Measurements from ENCODE around the gene TMEFF2. TPM values are rescaled to one million over a fixed set of nuclear protein-coding genes. Genes with fewer than 3 reads are reported as not detected.

TMEFF2 gene
- total and polyA plus RNA-seq, 2 of the 4 experiments (the other 2 are of a cell fraction) = 1.3 to 3.0 TPM

- no peak overlapping the region for H2AK9ac ChIP-seq (replicated peaks; ENCODE audit: low read depth, low read length, poor library complexity)
- no peak overlapping the region for H3K4me2 ChIP-seq (ENCODE audit: low read depth, low read length)
- no peak overlapping the region for H3K14ac ChIP-seq (replicated peaks; ENCODE audit: low read depth, low read length)
- no peaks in the 10 kb centered on the region for H3K4me1 ChIP-seq (ENCODE audit: control insufficient read depth, insufficient read depth, low read length)
- BruUV-seq (replicated peaks) = no TSS peak
- no peaks in the 10 kb centered on the region for H3K79me1 ChIP-seq (ENCODE audit: low read depth in 1 of 2, low read length in 2 of 2)
- H3K4ac ChIP-seq (ENCODE audit: low read depth, low read length) = no peak overlapping the region
- H4K20me1 ChIP-seq (ENCODE audit: insufficient read depth, low read length) = no peaks in the 10 kb centered on the region
- no peak overlapping the region for H2BK120ac ChIP-seq (ENCODE audit: low read depth, low read length)
- H4K8ac ChIP-seq (ENCODE audit: low read depth in 2 of 2, low read length in 2 of 2) = no peak overlapping the region
- no peak overlapping the region for H2BK20ac ChIP-seq (ENCODE audit: low read depth, low read length)
- no peak overlapping the region for H3K9ac ChIP-seq (ENCODE audit: low read depth, low read length)
- H2AFZ ChIP-seq (replicated peaks; ENCODE audit: low read length, poor library complexity) = no peak overlapping the region
- intact Hi-C loops (cut with micrococcal nuclease) = no loop called here
- DNase-seq = no peak
- no peak overlapping the region for H3K56ac ChIP-seq (ENCODE audit: extremely low read depth, insufficient read depth, low read length)
- no peak overlapping the region for H4K91ac ChIP-seq (ENCODE audit: insufficient read depth, low read depth, low read length)
- no peak overlapping the region for H3K27ac ChIP-seq (ENCODE audit: insufficient read depth, low read length)
- no peaks in the 10 kb centered on the region for H3K27me3 ChIP-seq (ENCODE audit: control insufficient read depth, insufficient read depth, low read length)
- no peak overlapping the region for H3K4me3 ChIP-seq (ENCODE audit: insufficient read depth, low read depth, low read length)
- no peak overlapping the region for H3K18ac ChIP-seq (ENCODE audit: low read depth, low read length)
- no peak overlapping the region for H2BK15ac ChIP-seq (ENCODE audit: low read depth, low read length)
- ChIA-PET CTCF (no interaction called here), POLR2A (ENCODE audit: unreplicated experiment) (no interaction called here)
- no peaks in the 10 kb centered on the region for H3K36me3 ChIP-seq (ENCODE audit: control insufficient read depth, insufficient read depth, low read length)
- dilution Hi-C loops (cut with HindIII; ENCODE audit: low sequenced_read_pairs, unreplicated experiment) = no loop called here
- in situ Hi-C loops (cut with MboI; ENCODE audit: low sequenced_read_pairs) = no loop called here
- no peak overlapping the region for H4K5ac ChIP-seq (ENCODE audit: low read depth, low read length)
- TF ChIP-seq MAFK (IDR thresholded peaks at IDR 0.05; ENCODE audit: low read depth, low read length) = no peak
- TF ChIP-seq MXI1 (IDR thresholded peaks at IDR 0.05; ENCODE audit: borderline replicate concordance, low read depth, low read length) = no peak
- TF ChIP-seq NFE2L2 (IDR thresholded peaks at IDR 0.05; ENCODE audit: low read depth, low read length) = no peak
- TF ChIP-seq SMC3 (IDR thresholded peaks at IDR 0.05; ENCODE audit: low read depth, low read length) = no peak
- TF ChIP-seq, protein P1, sequence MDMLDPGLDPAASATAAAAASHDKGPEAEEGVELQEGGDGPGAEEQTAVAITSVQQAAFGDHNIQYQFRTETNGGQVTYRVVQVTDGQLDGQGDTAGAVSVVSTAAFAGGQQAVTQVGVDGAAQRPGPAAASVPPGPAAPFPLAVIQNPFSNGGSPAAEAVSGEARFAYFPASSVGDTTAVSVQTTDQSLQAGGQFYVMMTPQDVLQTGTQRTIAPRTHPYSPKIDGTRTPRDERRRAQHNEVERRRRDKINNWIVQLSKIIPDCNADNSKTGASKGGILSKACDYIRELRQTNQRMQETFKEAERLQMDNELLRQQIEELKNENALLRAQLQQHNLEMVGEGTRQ (IDR thresholded peaks at IDR 0.05; ENCODE audit: low read depth, low read length) = no peak
- TF ChIP-seq BHLHE40 (IDR thresholded peaks at IDR 0.05; ENCODE audit: low read depth, low read length) = no peak
- no peak for TF ChIP-seq POLR2A (IDR thresholded peaks at IDR 0.05; ENCODE audit: low read depth, low read length)
- no CpG with 5 or more reads among the region's 3 CpGs for WGBS, 2 experiments (ENCODE audit: extremely low coverage in 2 of 2, insufficient read length in 1 of 2)
- no peaks in the 10 kb centered on the region for H3K9me3 ChIP-seq (ENCODE audit: control insufficient read depth, insufficient read depth, low read length)
- no peaks in the 10 kb centered on the region for H3K9me1 ChIP-seq (ENCODE audit: insufficient read depth, low read length)
- ATAC-seq (ENCODE audit: low read depth) = no peak
- no peak overlapping the region for H2AK5ac ChIP-seq (ENCODE audit: low read depth, low read length)
- no peak overlapping the region for H2BK5ac ChIP-seq (ENCODE audit: low read depth, low read length, poor library complexity, severe bottlenecking)
- no peak overlapping the region for H3K23ac ChIP-seq (ENCODE audit: low read depth, low read length)
Measured at GRCh38 chr2:192216336-192216735, 21.6 kb upstream of the TMEFF2 start.

Measured in IMR-90 (cell line).